RWPE1 (cell line): ENCODE data around the gene CD48.

Source experiments
- CTCF ChIA-PET: fragments of 350-600 bp; sonication (Branson Sonifier 250); formaldehyde crosslinking; extraction: SDS; loops from one replicate; lab custom pipeline; 2021; lab: Yijun Ruan, JAX
- POLR2A ChIA-PET: fragments of 400-600 bp; formaldehyde crosslinking; extraction: SDS; loops from one replicate; lab custom pipeline; 2020; ENCODE audit warnings: antibody characterized with exemption; ENCODE audit not compliant: low non-redundant PET; lab: Yijun Ruan, JAX
- DNase-seq: peaks from one replicate; pipeline ENCODE4 v3.0.0; 2012; ENCODE audit warnings: low spot score
- H3K27ac ChIP-seq: fragments of 450-650 bp; 2 replicates; pipeline ENCODE4 v1.5.1; 2017
- TF ChIP-seq, protein P1 (sequence below): fragments of 450-650 bp; conservative IDR thresholded peaks from 2 replicates; pipeline ENCODE4 v1.5.1; 2017; ENCODE audit warnings: low read depth, mild to moderate bottlenecking

Gene CD48

DNA sequence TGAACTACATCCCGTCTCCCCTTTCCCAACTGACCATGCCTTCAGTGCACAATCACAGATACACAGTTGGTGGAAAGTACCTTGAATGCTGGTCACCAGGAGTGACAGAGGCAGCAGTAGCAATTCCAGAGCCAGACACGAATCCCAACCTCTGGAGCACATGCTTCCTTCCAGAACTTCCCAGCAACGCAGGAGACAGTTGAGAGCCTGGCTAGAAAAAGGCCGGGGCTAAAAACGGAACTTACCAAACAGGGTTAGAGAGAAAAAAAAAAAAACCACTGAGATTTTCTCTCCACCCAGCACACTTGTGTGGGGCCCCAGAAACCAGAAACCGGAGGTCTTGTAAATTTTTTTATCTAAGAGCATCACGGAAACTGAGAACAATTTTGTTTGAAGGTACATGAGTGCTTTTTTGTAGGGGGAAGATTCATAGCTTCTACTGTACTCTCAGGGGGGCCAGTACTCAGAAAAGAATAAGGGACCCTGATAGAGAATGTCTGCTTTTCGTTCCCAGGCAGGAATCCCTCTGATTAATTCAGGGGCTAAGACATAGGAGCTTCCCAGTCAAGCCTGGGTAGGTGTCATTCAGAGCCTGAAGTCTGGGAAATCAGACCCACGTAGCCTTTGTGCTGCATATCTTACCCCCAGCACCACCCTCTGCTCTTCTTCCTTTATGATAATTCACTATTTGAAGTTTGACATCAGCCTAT, at the start of gene CD48:
CD48 (minus strand) TSS at position 221 of the 710 bp plus-strand sequence; CDS start at position 162, 59 bp downstream.
- no peak for DNase-seq
- TF ChIP-seq, protein P1, sequence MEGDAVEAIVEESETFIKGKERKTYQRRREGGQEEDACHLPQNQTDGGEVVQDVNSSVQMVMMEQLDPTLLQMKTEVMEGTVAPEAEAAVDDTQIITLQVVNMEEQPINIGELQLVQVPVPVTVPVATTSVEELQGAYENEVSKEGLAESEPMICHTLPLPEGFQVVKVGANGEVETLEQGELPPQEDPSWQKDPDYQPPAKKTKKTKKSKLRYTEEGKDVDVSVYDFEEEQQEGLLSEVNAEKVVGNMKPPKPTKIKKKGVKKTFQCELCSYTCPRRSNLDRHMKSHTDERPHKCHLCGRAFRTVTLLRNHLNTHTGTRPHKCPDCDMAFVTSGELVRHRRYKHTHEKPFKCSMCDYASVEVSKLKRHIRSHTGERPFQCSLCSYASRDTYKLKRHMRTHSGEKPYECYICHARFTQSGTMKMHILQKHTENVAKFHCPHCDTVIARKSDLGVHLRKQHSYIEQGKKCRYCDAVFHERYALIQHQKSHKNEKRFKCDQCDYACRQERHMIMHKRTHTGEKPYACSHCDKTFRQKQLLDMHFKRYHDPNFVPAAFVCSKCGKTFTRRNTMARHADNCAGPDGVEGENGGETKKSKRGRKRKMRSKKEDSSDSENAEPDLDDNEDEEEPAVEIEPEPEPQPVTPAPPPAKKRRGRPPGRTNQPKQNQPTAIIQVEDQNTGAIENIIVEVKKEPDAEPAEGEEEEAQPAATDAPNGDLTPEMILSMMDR: no peak
- no peak within 1 kb of the TSS for H3K27ac ChIP-seq
- ChIA-PET CTCF (no interaction called here), POLR2A (no interaction called here)

- DNase-seq: no peak
- ChIA-PET POLR2A (no interaction called here), CTCF (no interaction called here)
- no peak overlapping the region for H3K27ac ChIP-seq
- TF ChIP-seq, protein P1: no peak
These were observed 49.4 kb upstream of the CD48 start for GRCh38 chr1:160761046-160761445.

DNA sequence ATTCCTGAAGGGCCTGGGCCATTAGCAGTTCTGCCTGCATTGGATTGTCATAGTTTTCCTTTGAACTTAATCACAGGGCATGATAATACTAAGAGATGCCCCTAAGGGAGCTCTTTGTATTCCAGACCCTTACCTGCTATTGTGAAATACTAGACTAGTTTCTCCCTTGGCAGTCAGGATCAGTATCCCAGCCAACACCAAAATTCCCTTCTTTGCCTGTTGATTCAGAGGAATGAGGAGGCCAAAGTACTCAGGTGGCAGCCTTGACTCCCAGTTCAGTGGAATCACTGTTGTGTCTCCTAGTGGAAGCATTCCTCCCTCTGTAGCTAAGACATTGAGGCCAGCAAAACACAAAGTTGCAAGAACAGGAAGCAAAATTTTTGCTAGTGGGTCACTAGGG, 48.1 kb upstream of the CD48 start:
- no peak for DNase-seq
- H3K27ac ChIP-seq: no peak overlapping the region
- POLR2A ChIA-PET: no interaction called here
- TF ChIP-seq, protein P1: no peak
- CTCF ChIA-PET: no interaction called here

GRCh38 chr1:160758521-160758920, 46.9 kb upstream of the CD48 start:
- DNase-seq: no peak
- CTCF ChIA-PET: no interaction called here
- POLR2A ChIA-PET: no interaction called here
- TF ChIP-seq, protein P1: no peak
- no peak overlapping the region for H3K27ac ChIP-seq

DNA sequence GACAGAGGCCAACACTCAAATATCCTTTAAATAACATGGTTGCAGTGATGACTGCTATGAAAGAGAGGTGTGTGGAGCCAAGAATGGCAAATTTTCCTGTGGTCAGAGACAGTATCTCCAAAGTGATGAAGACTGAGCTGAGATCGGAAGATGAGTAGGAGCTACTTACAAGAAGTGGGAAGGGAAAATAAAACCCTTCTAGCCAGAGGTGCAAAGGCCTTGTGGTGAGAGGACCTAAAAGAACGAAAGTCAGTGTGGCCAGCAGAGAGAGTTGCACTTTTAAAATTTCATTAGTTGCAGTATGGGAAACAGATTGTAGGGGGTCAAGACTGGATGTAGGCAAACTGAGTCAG, 45.2 kb upstream of the CD48 start:
- DNase-seq: no peak
- POLR2A ChIA-PET: no interaction called here
- TF ChIP-seq, protein P1: no peak
- CTCF ChIA-PET: no interaction called here
- H3K27ac ChIP-seq: no peak overlapping the region

DNA sequence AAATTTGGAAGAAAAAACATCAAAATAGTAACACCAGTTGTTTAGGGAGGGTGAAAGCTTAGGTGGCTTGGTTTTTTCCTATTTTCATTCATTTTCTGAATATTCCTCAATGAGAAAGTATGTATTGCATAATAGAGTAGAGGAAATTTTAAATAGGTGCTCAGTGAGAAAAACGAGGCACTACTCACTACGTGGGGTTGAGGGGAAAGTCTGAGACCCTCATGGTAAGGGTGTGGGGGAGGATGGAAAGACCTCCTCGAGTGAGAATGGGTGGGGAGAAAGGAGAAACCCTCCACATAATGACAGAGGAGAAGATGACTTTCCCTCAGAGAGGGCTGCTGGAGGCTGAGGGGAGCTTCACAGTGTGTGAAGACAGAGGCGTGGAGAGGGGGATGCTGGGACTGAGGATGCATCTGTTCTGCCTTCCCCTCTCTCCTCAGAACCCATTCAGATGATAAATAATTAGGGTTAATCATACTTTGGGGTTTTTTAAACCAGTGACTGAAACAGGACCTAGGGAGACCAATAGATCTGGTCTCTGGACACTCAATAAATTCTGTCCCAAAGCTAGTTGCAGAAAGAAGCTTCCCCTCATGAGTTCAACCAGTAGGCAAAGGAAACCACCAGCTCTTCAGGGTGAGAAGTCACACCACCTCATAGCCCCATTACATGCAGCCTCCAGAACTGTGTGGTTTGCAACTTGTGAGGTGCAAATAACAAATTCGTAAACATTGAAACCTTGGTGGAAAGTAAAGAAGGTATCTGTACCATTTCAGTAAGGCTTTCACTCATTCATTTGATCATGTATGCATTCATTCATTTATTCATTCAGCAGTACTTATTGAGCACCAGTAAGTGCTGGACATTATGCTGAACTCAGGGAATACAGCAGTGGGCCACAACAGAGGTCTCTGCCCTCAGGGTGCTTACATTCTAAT, 44.6 kb upstream of the CD48 start:
- POLR2A ChIA-PET: no interaction called here
- CTCF ChIA-PET: no interaction called here

More for the DNA sequence above, 44.6 kb upstream of the CD48 start:
- H3K27ac ChIP-seq: no peak overlapping the region
- no peak for DNase-seq
- TF ChIP-seq, protein P1: no peak
